Measurements from ENCODE around the gene KCNK2.

Gene KCNK2

GRCh38 chr1:215114154-215114933, 31.8 kb downstream of the KCNK2 start:
- no peak overlapping the region for H3K27ac ChIP-seq (replicated peaks)
- H3K27me3 ChIP-seq (ENCODE audit: insufficient read depth, poor library complexity, severe bottlenecking): no peaks in the 10 kb centered on the region
- TF ChIP-seq REST (IDR thresholded peaks at IDR 0.05; ENCODE audit: insufficient replicate concordance, low read depth) (no peak), POLR2AphosphoS5 (IDR thresholded peaks at IDR 0.05; ENCODE audit: low read depth) (no peak), CTCF (IDR thresholded peaks at IDR 0.05; ENCODE audit: insufficient read depth, low read length) (no peak), SPI1 (IDR thresholded peaks at IDR 0.05; ENCODE audit: borderline replicate concordance, low read depth) (no peak), GABPA (IDR thresholded peaks at IDR 0.05; ENCODE audit: low read depth) (no peak)
- no peak overlapping the region for H3K4me3 ChIP-seq (replicated peaks; ENCODE audit: insufficient read depth, low read length)
- no peak for DNase-seq (ENCODE audit: low read depth in 1 of 2, low spot score in 1 of 2)

GRCh38 chr1:215115760-215116159, 33.2 kb downstream of the KCNK2 start:
- H3K27me3 ChIP-seq (ENCODE audit: insufficient read depth, poor library complexity, severe bottlenecking): no peaks in the 10 kb centered on the region
- TF ChIP-seq GABPA (IDR thresholded peaks at IDR 0.05; ENCODE audit: low read depth): no peak
- no peak for TF ChIP-seq CTCF (IDR thresholded peaks at IDR 0.05; ENCODE audit: insufficient read depth, low read length)
- no peak for TF ChIP-seq POLR2AphosphoS5 (IDR thresholded peaks at IDR 0.05; ENCODE audit: low read depth)
- no peak for TF ChIP-seq SPI1 (IDR thresholded peaks at IDR 0.05; ENCODE audit: borderline replicate concordance, low read depth)
- no peak for TF ChIP-seq REST (IDR thresholded peaks at IDR 0.05; ENCODE audit: insufficient replicate concordance, low read depth)
- no peak overlapping the region for H3K27ac ChIP-seq (replicated peaks)
- no peak overlapping the region for H3K4me3 ChIP-seq (replicated peaks; ENCODE audit: insufficient read depth, low read length)
- no peak for DNase-seq (ENCODE audit: low read depth in 1 of 2, low spot score in 1 of 2)

GRCh38 chr1:215118081-215118480, 35.5 kb downstream of the KCNK2 start:
- Histone ChIP-seq H3K4me3 (replicated peaks; ENCODE audit: insufficient read depth, low read length) (no peak overlapping the region), H3K27me3 (ENCODE audit: insufficient read depth, poor library complexity, severe bottlenecking) (no peaks in the 10 kb centered on the region), H3K27ac (replicated peaks) (no peak overlapping the region)
- no peak for DNase-seq (ENCODE audit: low read depth in 1 of 2, low spot score in 1 of 2)
- no peak for TF ChIP-seq CTCF (IDR thresholded peaks at IDR 0.05; ENCODE audit: insufficient read depth, low read length)
- TF ChIP-seq REST (IDR thresholded peaks at IDR 0.05; ENCODE audit: insufficient replicate concordance, low read depth): no peak
- TF ChIP-seq POLR2AphosphoS5 (IDR thresholded peaks at IDR 0.05; ENCODE audit: low read depth): no peak
- no peak for TF ChIP-seq GABPA (IDR thresholded peaks at IDR 0.05; ENCODE audit: low read depth)
